ENCODE results near the gene METTL17.
"Not testable (repeated sequence)": the region's sequence is repeated elsewhere in the genome, so short reads cannot be mapped to it uniquely, and the experiment has no call there.

METTL17 gene

GRCh38 chr14:21038441-21039422 is 49.0 kb downstream of the METTL17 start:
- DNase-seq, result peak; percentile 71 to 95 (median 87)
- intact Hi-C loops (cut with DNase I), result no loop called here

GRCh38 chr14:21039585-21040369 is 50.0 kb downstream of the METTL17 start:
- DNase-seq, result peak in 33 of 42 donors; percentile 37 to 85 (median 66)
- intact Hi-C loops (cut with DNase I), result loop anchor here (2.0 kb wide), 1 partner anchor 25 kb away; no protein-coding TSS in a partner anchor

GRCh38 chr14:21040370-21040925 is 50.7 kb downstream of the METTL17 start:
- intact Hi-C loops (cut with DNase I), result loop anchor here (2.0 kb wide), 1 partner anchor 26 kb away; no protein-coding TSS in a partner anchor
- DNase-seq, result no peak

- intact Hi-C loops (cut with DNase I), result loop anchor here (2.0 kb wide), 1 partner anchor 26 kb away; no protein-coding TSS in a partner anchor
- not testable (repeated sequence) for DNase-seq
Measured at GRCh38 chr14:21040941-21041340, 51.2 kb downstream of the METTL17 start.

- intact Hi-C loops (cut with DNase I), result loop anchor here (2.0 kb wide), 1 partner anchor 27 kb away; no protein-coding TSS in a partner anchor
- DNase-seq, result peak in 2 of 42 donors; percentile 40 to 74
Measured at GRCh38 chr14:21041676-21042433, 52.1 kb downstream of the METTL17 start, which contains the start of gene RNASE7. TSS of gene RNASE7 (plus strand) at chr14:21042362. CDS start at chr14:21042993, 631 bp downstream.

- peak in 41 of 42 donors; percentile 48 to 89 (median 77) for DNase-seq
- intact Hi-C loops (cut with DNase I), result no loop called here
Measured at GRCh38 chr14:21042918-21043317, 53.1 kb downstream of the METTL17 start.

GRCh38 chr14:21043387-21043973 is 53.7 kb downstream of the METTL17 start:
- DNase-seq, result no peak
- intact Hi-C loops (cut with DNase I), result no loop called here

GRCh38 chr14:21043974-21044618 is 54.3 kb downstream of the METTL17 start:
- intact Hi-C loops (cut with DNase I), result no loop called here

More at GRCh38 chr14:21043974-21044618, 54.3 kb downstream of the METTL17 start:
- no peak for DNase-seq

Measured in head of caudate nucleus (tissue), 42 donors.